Measurements from ENCODE around the gene SPP1. TPM values are rescaled to one million over a fixed set of nuclear protein-coding genes. Genes with fewer than 3 reads are reported as not detected.

Gene SPP1
- total RNA-seq, 4 donors from 2014 or later: 59.0 to 344 (median 174) TPM

DNA sequence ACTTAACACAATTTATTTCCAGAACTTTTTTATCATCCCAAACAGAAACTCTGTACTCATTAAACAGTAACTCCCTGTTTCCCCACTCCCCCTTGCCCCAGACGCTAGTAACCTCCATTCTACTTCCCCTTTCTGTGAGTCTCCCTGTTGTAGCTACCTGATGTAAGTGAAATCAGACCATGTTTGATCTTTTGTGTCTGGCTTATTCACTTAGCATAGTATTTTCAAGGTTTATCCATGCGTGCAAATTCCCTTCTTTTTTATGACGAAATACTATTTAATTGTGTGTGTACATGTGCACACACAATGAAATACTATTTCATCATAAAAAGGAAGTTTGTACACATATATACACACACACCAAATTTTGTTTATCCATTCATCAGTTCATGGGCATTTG, 37.1 kb downstream of the SPP1 start:
- no peak for TF ChIP-seq EP300 (IDR thresholded peaks at IDR 0.05)
- TF ChIP-seq CTCF (IDR thresholded peaks at IDR 0.05): no peak
- TF ChIP-seq POLR2A (IDR thresholded peaks at IDR 0.05): no peak
- Histone ChIP-seq H3K36me3 (no peaks in the 10 kb centered on the region), H3K27me3 (no peaks in the 10 kb centered on the region), H3K4me3 (no peak overlapping the region), H3K27ac (no peak overlapping the region), H3K9me3 (no peaks in the 10 kb centered on the region), H3K4me1 (peaks cover 5 to 92% (median 23%) of the 10 kb centered on the region in 4 donors)
- 73 to 81% methylated on average over 3 of the region's 3 CpGs for WGBS, 2 donors
- no peak for DNase-seq (ENCODE audit: low spot score in 2 of 2)

- no peak for DNase-seq (ENCODE audit: low spot score in 2 of 2)
- 86 to 90% methylated on average over 3 of the region's 3 CpGs for WGBS, 2 donors
- peaks cover 5 to 100% (median 27%) of the 10 kb centered on the region in 4 donors for H3K4me1 ChIP-seq
Observed at GRCh38 chr4:88014386-88014905, 38.9 kb downstream of the SPP1 start.

DNA sequence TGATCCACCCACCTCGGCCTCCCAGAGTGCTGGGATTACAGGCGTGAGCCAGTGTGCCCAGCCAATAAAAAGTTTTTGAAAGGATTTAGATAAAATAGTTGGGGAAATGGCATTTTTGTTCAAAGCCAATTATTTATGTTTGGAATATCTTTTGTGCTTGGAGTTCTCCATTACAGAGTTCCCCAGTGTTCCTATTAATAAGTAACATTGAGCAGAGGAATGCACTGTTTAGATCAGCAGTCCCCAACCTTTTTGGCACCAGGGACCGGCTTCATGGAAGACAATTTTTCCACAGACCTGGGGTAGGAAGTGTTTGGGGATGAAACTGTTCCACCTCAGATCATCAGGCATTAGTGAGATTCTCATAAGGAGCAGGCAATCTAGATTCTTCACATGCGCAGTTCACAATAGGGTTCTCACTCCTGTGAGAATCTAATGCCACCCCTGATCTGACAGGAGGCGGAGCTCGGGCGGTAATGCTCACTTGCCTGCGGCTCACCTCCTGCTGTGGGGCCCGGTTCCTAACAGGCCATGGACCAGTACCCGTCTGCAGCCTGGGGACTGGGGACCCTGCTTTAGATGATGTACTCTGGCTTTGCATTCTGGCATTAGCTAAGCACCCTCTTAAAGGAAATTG, 40.3 kb downstream of the SPP1 start:
- peak overlapping the region in 2 of 4 donors; percentile 91 to 92 for H3K27ac ChIP-seq
- TF ChIP-seq EP300 (IDR thresholded peaks at IDR 0.05) (no peak), POLR2A (IDR thresholded peaks at IDR 0.05) (no peak), CTCF (IDR thresholded peaks at IDR 0.05) (no peak)
- DNase-seq (ENCODE audit: low spot score in 2 of 2): no peak
- 87 to 89% methylated on average over 10 of the region's 10 CpGs for WGBS, 2 donors
- no peaks in the 10 kb centered on the region for H3K9me3 ChIP-seq
- peaks cover 0 to 7% (median 0%) of the 10 kb centered on the region in 3 donors for H3K36me3 ChIP-seq
- no peak overlapping the region for H3K4me3 ChIP-seq
- H3K4me1 ChIP-seq: peaks cover 1 to 93% (median 16%) of the 10 kb centered on the region in 4 donors
- no peaks in the 10 kb centered on the region for H3K27me3 ChIP-seq

More at GRCh38 chr4:88014386-88014905, 38.9 kb downstream of the SPP1 start:
- H3K4me3 ChIP-seq: no peak overlapping the region
- TF ChIP-seq EP300 (IDR thresholded peaks at IDR 0.05): no peak
- TF ChIP-seq POLR2A (IDR thresholded peaks at IDR 0.05): no peak
- no peak for TF ChIP-seq CTCF (IDR thresholded peaks at IDR 0.05)
- no peaks in the 10 kb centered on the region for H3K9me3 ChIP-seq
- no peaks in the 10 kb centered on the region for H3K36me3 ChIP-seq
- H3K27ac ChIP-seq: peak overlapping the region in 1 of 4 donors; percentile 91
- H3K27me3 ChIP-seq: no peaks in the 10 kb centered on the region

DNA sequence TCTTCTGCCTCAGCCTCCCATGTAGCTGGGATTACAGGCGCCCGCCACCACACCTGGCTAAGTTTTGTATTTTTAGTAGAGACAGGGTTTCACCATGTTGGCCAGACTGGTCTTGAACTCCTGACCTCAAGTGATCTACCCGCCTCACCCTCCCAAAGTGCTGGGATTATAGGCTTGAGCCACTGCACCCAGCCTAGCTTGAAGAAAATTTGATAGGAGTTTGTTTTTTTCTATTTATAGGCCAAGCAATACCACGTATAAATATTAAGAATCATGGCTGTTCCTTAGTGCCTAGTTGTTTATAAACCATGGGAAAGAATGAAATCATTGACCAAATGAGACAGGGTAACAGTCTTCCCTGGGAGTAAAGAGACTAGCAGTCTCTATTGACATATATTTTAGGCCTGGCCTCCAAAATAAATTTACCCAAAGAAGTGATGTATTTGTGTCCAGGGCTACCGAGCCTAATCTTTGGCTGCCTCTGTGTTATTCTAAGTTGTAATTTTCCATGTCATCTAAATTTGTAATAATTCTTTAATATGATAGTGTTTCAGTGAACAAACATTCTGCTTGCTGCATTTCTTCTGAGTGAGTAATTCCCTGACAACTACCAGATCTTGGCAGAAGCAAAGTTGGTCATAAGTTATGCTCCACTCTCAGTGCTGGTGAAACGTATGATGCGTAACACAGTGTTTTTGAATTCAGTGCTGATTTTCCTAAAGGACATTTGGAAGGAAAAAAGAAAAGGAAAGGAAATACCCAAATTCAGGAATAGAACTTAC, 42.2 kb downstream of the SPP1 start:
- Histone ChIP-seq H3K36me3 (peaks cover 0 to 21% (median 0%) of the 10 kb centered on the region in 3 donors), H3K4me3 (peak overlapping the region in 1 of 4 donors; percentile 16), H3K27ac (peak overlapping the region; percentile 58 to 92 (median 85)), H3K27me3 (no peaks in the 10 kb centered on the region), H3K4me1 (peaks cover 0 to 74% (median 9%) of the 10 kb centered on the region in 4 donors), H3K9me3 (no peaks in the 10 kb centered on the region)
- 56% methylated on average over 7 of the region's 7 CpGs for WGBS, 2 donors
- peak in 1 of 2 donors; percentile 52 for DNase-seq (ENCODE audit: low spot score in 2 of 2)
- TF ChIP-seq POLR2A (IDR thresholded peaks at IDR 0.05) (no peak), EP300 (IDR thresholded peaks at IDR 0.05) (peak; percentile 80 to 88), CTCF (IDR thresholded peaks at IDR 0.05) (no peak)
